Skin epidermis (tissue), 12 donors: Measurements from ENCODE around the gene FZD2.

Experiments used
- H3K27ac ChIP-seq, 21 experiments: fragments of 200-600 bp; sonication (generic) in 11 of 21; one replicate each; pipeline ENCODE4 v1.5.0; 2020; ENCODE audit warnings: mild to moderate bottlenecking in 3 of 21, inconsistent platforms in 2 of 21, moderate library complexity in 2 of 21
- H3K4me3 ChIP-seq, 7 experiments: fragments of 200-600 bp; sonication (generic) in 2 of 7; one replicate each; pipeline ENCODE4 v1.5.0; 2020; ENCODE audit warnings: inconsistent platforms in 2 of 7, mild to moderate bottlenecking in 2 of 7, moderate library complexity in 1 of 7

The FZD2 gene

GRCh38 chr17:44543905-44544523, 13.3 kb upstream of the FZD2 start:
- Histone ChIP-seq H3K27ac (peak overlapping the region in 2 of 21 experiments; percentile 15 to 28), H3K4me3 (no peak overlapping the region)

- H3K27ac ChIP-seq = peak overlapping the region in 14 of 21 experiments; percentile 4 to 79 (median 54)
Observed at GRCh38 chr17:44546671-44547606, 10.3 kb upstream of the FZD2 start.

GRCh38 chr17:44547625-44548267, 9.5 kb upstream of the FZD2 start:
- Histone ChIP-seq H3K27ac (peak overlapping the region in 14 of 21 experiments; percentile 14 to 79 (median 54)), H3K4me3 (no peak overlapping the region)

More at GRCh38 chr17:44546671-44547606, 10.3 kb upstream of the FZD2 start:
- no peak overlapping the region for H3K4me3 ChIP-seq

- peak overlapping the region in 11 of 21 experiments; percentile 34 to 79 (median 55) for H3K27ac ChIP-seq
- no peak overlapping the region for H3K4me3 ChIP-seq
Observed at GRCh38 chr17:44548376-44549230, 8.7 kb upstream of the FZD2 start.

GRCh38 chr17:44549686-44550085, 7.6 kb upstream of the FZD2 start:
- no peak overlapping the region for H3K4me3 ChIP-seq
- H3K27ac ChIP-seq = no peak overlapping the region

GRCh38 chr17:44552361-44552760, 4.9 kb upstream of the FZD2 start:
- no peak overlapping the region for H3K4me3 ChIP-seq
- no peak overlapping the region for H3K27ac ChIP-seq

GRCh38 chr17:44555099-44555498, 2.2 kb upstream of the FZD2 start:
- H3K27ac ChIP-seq = no peak overlapping the region
- no peak overlapping the region for H3K4me3 ChIP-seq

- Histone ChIP-seq H3K27ac (peak overlapping the region in 18 of 21 experiments; percentile 12 to 92 (median 76)), H3K4me3 (peak overlapping the region; percentile 38 to 52 (median 48))
Observed at GRCh38 chr17:44556166-44556831, 985 bp upstream of the FZD2 start.

- H3K27ac ChIP-seq = peak overlapping the region in 8 of 21 experiments; percentile 38 to 89 (median 82)
- peak overlapping the region; percentile 38 to 52 (median 48) for H3K4me3 ChIP-seq
Observed at GRCh38 chr17:44557651-44558285, 484 bp downstream of the FZD2 start.

- peak overlapping the region; percentile 38 to 52 (median 48) for H3K4me3 ChIP-seq
- H3K27ac ChIP-seq = peak overlapping the region in 2 of 21 experiments; percentile 79 to 89
Observed at GRCh38 chr17:44558334-44558709, 1.0 kb downstream of the FZD2 start.

GRCh38 chr17:44558710-44559633, 1.7 kb downstream of the FZD2 start:
- H3K4me3 ChIP-seq = peak overlapping the region in 2 of 7 experiments; percentile 15 to 50

GRCh38 chr17:44559634-44560554, 2.6 kb downstream of the FZD2 start:
- peak overlapping the region in 1 of 21 experiments; percentile 37 for H3K27ac ChIP-seq
- H3K4me3 ChIP-seq = peak overlapping the region in 2 of 7 experiments; percentile 15 to 50

More at GRCh38 chr17:44558710-44559633, 1.7 kb downstream of the FZD2 start:
- no peak overlapping the region for H3K27ac ChIP-seq

GRCh38 chr17:44561237-44561623, 3.9 kb downstream of the FZD2 start:
- Histone ChIP-seq H3K4me3 (no peak overlapping the region), H3K27ac (no peak overlapping the region)

- Histone ChIP-seq H3K4me3 (no peak overlapping the region), H3K27ac (no peak overlapping the region)
Observed at GRCh38 chr17:44564429-44564828, 7.1 kb downstream of the FZD2 start.

- Histone ChIP-seq H3K27ac (no peak overlapping the region), H3K4me3 (no peak overlapping the region)
Observed at GRCh38 chr17:44565866-44566443, 8.7 kb downstream of the FZD2 start.
